ENCODE measurements around the gene CAMK1D. TPM values are rescaled to one million over a fixed set of nuclear protein-coding genes. Genes with fewer than 3 reads are reported as not detected.
"Not testable (repeated sequence)": the region's sequence is repeated elsewhere in the genome, so short reads cannot be mapped to it uniquely, and the experiment has no call there.

The CAMK1D gene
- total RNA-seq, 1 experiment from 2014 or later = 0.52 TPM

- no peak for DNase-seq (ENCODE audit: low read depth)
Measured at GRCh38 chr10:12427276-12427675, 77.9 kb downstream of the CAMK1D start.

GRCh38 chr10:12428447-12429135 is 79.2 kb downstream of the CAMK1D start:
- no peak for DNase-seq (ENCODE audit: low read depth)

- DNase-seq (ENCODE audit: low read depth) = no peak
Measured at GRCh38 chr10:12430406-12430982, 81.1 kb downstream of the CAMK1D start.

GRCh38 chr10:12431151-12432101 is 82.1 kb downstream of the CAMK1D start:
- no peak for DNase-seq (ENCODE audit: low read depth)

- DNase-seq (ENCODE audit: low read depth) = no peak
Measured at GRCh38 chr10:12432402-12433189, 83.2 kb downstream of the CAMK1D start.

GRCh38 chr10:12434277-12434676 is 84.9 kb downstream of the CAMK1D start:
- DNase-seq (ENCODE audit: low read depth) = no peak

- DNase-seq (ENCODE audit: low read depth) = not testable (repeated sequence)
Measured at GRCh38 chr10:12434677-12435076, 85.3 kb downstream of the CAMK1D start.

- no peak for DNase-seq (ENCODE audit: low read depth)
Measured at GRCh38 chr10:12435348-12435747, 86.0 kb downstream of the CAMK1D start.

GRCh38 chr10:12438919-12439692 is 89.8 kb downstream of the CAMK1D start:
- no peak for DNase-seq (ENCODE audit: low read depth)

- not testable (repeated sequence) for DNase-seq (ENCODE audit: low read depth)
Measured at GRCh38 chr10:12439767-12440166, 90.4 kb downstream of the CAMK1D start.

- DNase-seq (ENCODE audit: low read depth) = no peak
Measured at GRCh38 chr10:12443026-12443425, 93.7 kb downstream of the CAMK1D start.

- no peak for DNase-seq (ENCODE audit: low read depth)
Measured at GRCh38 chr10:12444981-12445700, 95.8 kb downstream of the CAMK1D start.

GRCh38 chr10:12445701-12446334 is 96.5 kb downstream of the CAMK1D start:
- DNase-seq (ENCODE audit: low read depth) = no peak

GRCh38 chr10:12448340-12448728 is 99.0 kb downstream of the CAMK1D start:
- no peak for DNase-seq (ENCODE audit: low read depth)

- DNase-seq (ENCODE audit: low read depth) = peak; percentile 77
Measured at GRCh38 chr10:12448729-12449391, 99.5 kb downstream of the CAMK1D start.

GRCh38 chr10:12455318-12455717 is 106.0 kb downstream of the CAMK1D start:
- DNase-seq (ENCODE audit: low read depth) = no peak

- DNase-seq (ENCODE audit: low read depth) = no peak
Measured at GRCh38 chr10:12455766-12456165, 106.4 kb downstream of the CAMK1D start.

GRCh38 chr10:12459340-12459739 is 110.0 kb downstream of the CAMK1D start:
- no peak for DNase-seq (ENCODE audit: low read depth)

- no peak for DNase-seq (ENCODE audit: low read depth)
Measured at GRCh38 chr10:12459762-12460161, 110.4 kb downstream of the CAMK1D start.
